H1 (cell line): Measurements from ENCODE around the gene DBP. TPM values are rescaled to one million over a fixed set of nuclear protein-coding genes. Genes with fewer than 3 reads are reported as not detected.

Experiments
- CBX8 ChIP-seq: fragments of 300-800, 300-1000 bp; sonication (generic); IDR thresholded peaks from 2 replicates; pipeline ENCODE4 v1.7.1; 2016; ENCODE audit warnings: low read depth, low read length, borderline replicate concordance
- CREB1 ChIP-seq: IDR thresholded peaks from 2 replicates; pipeline ENCODE4 v1.6.1; 2012; ENCODE audit warnings: inconsistent platforms
- MAFK ChIP-seq: IDR thresholded peaks from 2 replicates; pipeline ENCODE4 v1.6.1; 2012; ENCODE audit warnings: low read depth, mild to moderate bottlenecking, improper control_type of control experiment, low read length
- RBBP5 ChIP-seq: IDR thresholded peaks from 2 replicates; pipeline ENCODE4 v1.7.1; 2012; ENCODE audit warnings: low read depth, mild to moderate bottlenecking, inconsistent platforms, low read length, moderate library complexity, borderline replicate concordance
- RFX5 ChIP-seq: IDR thresholded peaks from 2 replicates; pipeline ENCODE4 v1.6.1; 2011; ENCODE audit warnings: low read depth, low read length, improper control_type of control experiment, borderline replicate concordance
- SP2 ChIP-seq: IDR thresholded peaks from 2 replicates; pipeline ENCODE4 v1.6.1; 2012; ENCODE audit warnings: mild to moderate bottlenecking, low read length, inconsistent platforms
- TBP ChIP-seq: IDR thresholded peaks from 2 replicates; pipeline ENCODE4 v1.6.1; 2011; ENCODE audit warnings: low read depth, low read length, improper control_type of control experiment
- polyA plus RNA-seq, 7 experiments: library from polyadenylated mRNA; depleted of rRNA in 3 of 7; stranded (reverse) in 5 of 7; unstranded in 2 of 7; fragments of >200 nt in 5 of 7; fragments of 200-250 nt in 2 of 7; gene quantifications; 1 replicate in 5 of 7; 2 replicates in 1 of 7; 4 replicates in 1 of 7; pipeline versions ENCODE4 v1.2.1 to v1.2.3, GENCODE V29; 2011 to 2013; ENCODE audit warnings: missing spikeins in 2 of 7, mixed read lengths in 2 of 7
- total RNA-seq: library from RNA; stranded (reverse); fragmentation: NEBNext Ultra II Directional; extraction: Animal tissue kit (Norgen Biotek cat#: 25700); gene quantifications from 2 replicates; pipeline ENCODE4 v1.2.1, GENCODE V29; 2021
- TF ChIP-seq, protein P1 (sequence below): fragments of 300-600 bp; sonication (generic); IDR thresholded peaks from 2 replicates; pipeline ENCODE4 v1.7.1; 2012; ENCODE audit warnings: low read length, moderate library complexity, mild to moderate bottlenecking, inconsistent platforms; ENCODE audit not compliant: insufficient replicate concordance

Gene DBP
- total and polyA plus RNA-seq, 2 of the 8 experiments (the other 6 are each of a cell fraction or from before 2014, with no cell fraction given) = 7.5 to 8.3 TPM

GRCh38 chr19:48668761-48669160 is 31.6 kb upstream of the DBP start (continued):
- no peak for TF ChIP-seq RBBP5
- no peak for TF ChIP-seq CBX8
- TF ChIP-seq, protein P1, sequence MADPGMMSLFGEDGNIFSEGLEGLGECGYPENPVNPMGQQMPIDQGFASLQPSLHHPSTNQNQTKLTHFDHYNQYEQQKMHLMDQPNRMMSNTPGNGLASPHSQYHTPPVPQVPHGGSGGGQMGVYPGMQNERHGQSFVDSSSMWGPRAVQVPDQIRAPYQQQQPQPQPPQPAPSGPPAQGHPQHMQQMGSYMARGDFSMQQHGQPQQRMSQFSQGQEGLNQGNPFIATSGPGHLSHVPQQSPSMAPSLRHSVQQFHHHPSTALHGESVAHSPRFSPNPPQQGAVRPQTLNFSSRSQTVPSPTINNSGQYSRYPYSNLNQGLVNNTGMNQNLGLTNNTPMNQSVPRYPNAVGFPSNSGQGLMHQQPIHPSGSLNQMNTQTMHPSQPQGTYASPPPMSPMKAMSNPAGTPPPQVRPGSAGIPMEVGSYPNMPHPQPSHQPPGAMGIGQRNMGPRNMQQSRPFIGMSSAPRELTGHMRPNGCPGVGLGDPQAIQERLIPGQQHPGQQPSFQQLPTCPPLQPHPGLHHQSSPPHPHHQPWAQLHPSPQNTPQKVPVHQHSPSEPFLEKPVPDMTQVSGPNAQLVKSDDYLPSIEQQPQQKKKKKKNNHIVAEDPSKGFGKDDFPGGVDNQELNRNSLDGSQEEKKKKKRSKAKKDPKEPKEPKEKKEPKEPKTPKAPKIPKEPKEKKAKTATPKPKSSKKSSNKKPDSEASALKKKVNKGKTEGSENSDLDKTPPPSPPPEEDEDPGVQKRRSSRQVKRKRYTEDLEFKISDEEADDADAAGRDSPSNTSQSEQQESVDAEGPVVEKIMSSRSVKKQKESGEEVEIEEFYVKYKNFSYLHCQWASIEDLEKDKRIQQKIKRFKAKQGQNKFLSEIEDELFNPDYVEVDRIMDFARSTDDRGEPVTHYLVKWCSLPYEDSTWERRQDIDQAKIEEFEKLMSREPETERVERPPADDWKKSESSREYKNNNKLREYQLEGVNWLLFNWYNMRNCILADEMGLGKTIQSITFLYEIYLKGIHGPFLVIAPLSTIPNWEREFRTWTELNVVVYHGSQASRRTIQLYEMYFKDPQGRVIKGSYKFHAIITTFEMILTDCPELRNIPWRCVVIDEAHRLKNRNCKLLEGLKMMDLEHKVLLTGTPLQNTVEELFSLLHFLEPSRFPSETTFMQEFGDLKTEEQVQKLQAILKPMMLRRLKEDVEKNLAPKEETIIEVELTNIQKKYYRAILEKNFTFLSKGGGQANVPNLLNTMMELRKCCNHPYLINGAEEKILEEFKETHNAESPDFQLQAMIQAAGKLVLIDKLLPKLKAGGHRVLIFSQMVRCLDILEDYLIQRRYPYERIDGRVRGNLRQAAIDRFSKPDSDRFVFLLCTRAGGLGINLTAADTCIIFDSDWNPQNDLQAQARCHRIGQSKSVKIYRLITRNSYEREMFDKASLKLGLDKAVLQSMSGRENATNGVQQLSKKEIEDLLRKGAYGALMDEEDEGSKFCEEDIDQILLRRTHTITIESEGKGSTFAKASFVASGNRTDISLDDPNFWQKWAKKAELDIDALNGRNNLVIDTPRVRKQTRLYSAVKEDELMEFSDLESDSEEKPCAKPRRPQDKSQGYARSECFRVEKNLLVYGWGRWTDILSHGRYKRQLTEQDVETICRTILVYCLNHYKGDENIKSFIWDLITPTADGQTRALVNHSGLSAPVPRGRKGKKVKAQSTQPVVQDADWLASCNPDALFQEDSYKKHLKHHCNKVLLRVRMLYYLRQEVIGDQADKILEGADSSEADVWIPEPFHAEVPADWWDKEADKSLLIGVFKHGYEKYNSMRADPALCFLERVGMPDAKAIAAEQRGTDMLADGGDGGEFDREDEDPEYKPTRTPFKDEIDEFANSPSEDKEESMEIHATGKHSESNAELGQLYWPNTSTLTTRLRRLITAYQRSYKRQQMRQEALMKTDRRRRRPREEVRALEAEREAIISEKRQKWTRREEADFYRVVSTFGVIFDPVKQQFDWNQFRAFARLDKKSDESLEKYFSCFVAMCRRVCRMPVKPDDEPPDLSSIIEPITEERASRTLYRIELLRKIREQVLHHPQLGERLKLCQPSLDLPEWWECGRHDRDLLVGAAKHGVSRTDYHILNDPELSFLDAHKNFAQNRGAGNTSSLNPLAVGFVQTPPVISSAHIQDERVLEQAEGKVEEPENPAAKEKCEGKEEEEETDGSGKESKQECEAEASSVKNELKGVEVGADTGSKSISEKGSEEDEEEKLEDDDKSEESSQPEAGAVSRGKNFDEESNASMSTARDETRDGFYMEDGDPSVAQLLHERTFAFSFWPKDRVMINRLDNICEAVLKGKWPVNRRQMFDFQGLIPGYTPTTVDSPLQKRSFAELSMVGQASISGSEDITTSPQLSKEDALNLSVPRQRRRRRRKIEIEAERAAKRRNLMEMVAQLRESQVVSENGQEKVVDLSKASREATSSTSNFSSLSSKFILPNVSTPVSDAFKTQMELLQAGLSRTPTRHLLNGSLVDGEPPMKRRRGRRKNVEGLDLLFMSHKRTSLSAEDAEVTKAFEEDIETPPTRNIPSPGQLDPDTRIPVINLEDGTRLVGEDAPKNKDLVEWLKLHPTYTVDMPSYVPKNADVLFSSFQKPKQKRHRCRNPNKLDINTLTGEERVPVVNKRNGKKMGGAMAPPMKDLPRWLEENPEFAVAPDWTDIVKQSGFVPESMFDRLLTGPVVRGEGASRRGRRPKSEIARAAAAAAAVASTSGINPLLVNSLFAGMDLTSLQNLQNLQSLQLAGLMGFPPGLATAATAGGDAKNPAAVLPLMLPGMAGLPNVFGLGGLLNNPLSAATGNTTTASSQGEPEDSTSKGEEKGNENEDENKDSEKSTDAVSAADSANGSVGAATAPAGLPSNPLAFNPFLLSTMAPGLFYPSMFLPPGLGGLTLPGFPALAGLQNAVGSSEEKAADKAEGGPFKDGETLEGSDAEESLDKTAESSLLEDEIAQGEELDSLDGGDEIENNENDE = no peak
- no peak for TF ChIP-seq RFX5
- no peak for TF ChIP-seq MAFK
- TF ChIP-seq CREB1 = no peak
- TF ChIP-seq TBP = no peak
- no peak for TF ChIP-seq SP2
- TF ChIP-seq, all 59 proteins: peak for 0
